Activated CD8-positive, alpha-beta memory T cell treated with anti-CD3 and anti-CD28 coated beads for 1 hour (primary cell): Measurements from ENCODE around the gene DBNDD1.
A peak's percentile ranks its signal among the peaks of the same experiment; 100 is the strongest.

Experiments
- DNase-seq, 2 donors: peaks; one replicate each; pipeline ENCODE4 v3.0.0-alpha.2; 2020; ENCODE audit warnings: low read depth in 1 of 2; ENCODE audit errors: extremely low read depth in 1 of 2

DBNDD1 gene

DNA sequence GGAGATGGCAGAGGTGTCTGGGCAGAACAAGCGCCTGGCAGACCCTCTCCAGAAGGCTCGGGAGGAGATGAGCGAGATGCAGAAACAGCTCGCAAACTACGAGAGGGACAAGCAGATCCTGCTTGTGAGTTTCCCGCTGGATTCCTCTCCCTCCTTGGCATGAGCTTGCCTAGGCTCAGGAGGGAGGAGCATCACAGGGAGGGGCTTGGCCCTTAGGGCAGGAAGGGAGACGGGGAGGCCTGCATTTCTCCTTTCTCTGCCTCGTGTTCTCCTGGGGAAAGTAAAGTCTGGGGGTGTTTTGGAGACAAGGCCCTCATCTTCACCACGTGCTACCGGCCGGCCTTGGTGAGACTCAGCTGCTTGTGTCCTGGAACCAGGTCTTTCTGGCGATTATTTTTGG is 18.0 kb upstream of the DBNDD1 start:
- no peak for DNase-seq

DNA sequence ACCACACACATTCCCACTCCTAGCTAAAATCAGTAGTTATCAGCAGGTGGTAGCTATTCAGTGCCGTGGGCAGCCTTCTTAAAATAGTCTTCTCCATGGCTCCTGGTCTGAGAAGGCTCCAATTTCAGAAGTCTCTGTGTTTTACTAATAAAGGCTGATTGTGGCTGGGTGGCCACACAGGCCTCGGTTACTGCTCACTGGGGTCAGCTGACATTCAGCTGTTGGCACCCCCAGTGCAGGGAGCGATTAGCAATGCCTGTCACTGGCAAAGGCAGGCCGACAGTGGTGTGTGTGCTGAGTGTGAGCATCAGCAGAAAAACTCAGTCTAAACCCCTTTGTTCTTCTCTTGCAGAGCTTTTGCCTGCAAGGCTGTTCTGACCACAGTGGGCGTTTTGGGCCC is 16.6 kb upstream of the DBNDD1 start:
- DNase-seq: no peak

DNA sequence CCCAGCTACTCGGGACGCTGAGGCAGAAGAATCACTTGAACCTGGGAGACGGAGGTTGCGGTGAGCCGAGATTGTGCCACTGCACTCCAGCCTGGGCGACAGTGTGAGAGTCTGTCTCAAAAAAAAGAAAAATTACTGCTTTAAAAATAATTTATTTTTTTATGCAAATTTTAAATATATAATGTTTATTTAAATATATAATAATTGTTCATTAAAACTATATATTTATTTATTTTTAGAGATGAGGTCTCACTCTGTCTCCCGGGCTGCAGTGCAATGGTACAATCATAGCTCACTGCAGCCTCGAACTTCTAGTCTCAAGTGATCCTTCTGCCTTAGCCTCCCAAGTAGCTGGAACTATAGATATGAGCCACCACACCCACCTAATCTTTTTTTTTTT is 15.2 kb upstream of the DBNDD1 start:
- DNase-seq: no peak

DNA sequence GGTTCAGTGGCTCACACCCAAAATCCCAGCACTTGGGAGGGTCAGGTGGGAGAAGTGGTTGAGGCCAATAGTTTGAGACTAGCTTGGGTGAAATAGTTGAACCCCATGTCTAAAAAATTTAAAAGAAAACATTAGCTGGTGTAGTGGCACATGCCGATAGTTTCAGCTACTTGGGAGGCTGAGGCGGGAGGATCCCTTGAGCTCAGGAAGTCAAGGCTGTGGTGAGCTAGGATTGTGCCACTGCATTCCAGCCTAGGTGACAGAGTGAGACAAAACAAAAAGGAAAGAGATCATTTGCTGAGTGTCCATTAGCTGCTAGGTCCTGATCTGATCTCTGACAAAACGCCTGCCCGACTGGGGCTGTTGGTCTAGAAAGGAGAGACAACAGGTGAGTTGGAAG is 14.1 kb upstream of the DBNDD1 start:
- no peak for DNase-seq

DNA sequence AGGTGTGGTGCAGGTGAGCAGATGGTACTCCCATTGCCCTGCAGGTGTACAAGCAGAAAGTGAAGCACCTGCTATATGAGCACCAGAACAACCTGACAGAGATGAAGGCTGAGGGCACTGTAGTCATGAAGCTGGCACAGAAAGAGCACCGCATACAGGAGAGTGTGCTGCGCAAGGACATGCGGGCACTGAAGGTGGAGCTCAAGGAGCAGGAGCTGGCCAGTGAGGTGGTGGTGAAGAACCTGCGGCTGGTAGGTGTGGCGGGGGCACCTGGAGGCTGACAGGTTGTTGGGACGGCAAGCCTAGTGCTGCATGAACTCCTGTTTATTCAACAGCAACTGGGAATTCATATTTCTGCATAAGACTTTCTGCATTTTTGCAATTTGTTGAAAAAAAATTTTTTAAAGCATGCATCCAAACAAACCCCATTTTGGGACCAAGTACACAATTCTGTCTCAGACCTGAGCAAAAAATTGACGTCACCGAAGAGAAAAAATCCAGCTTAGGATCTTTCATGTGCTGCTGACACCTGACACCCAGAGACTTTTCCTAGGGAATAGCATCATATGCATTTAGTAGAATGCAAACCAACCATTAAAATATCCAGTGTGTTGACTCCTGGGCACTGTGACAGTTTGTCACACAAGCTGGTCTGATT is 13.5 kb upstream of the DBNDD1 start:
- DNase-seq: no peak

DNA sequence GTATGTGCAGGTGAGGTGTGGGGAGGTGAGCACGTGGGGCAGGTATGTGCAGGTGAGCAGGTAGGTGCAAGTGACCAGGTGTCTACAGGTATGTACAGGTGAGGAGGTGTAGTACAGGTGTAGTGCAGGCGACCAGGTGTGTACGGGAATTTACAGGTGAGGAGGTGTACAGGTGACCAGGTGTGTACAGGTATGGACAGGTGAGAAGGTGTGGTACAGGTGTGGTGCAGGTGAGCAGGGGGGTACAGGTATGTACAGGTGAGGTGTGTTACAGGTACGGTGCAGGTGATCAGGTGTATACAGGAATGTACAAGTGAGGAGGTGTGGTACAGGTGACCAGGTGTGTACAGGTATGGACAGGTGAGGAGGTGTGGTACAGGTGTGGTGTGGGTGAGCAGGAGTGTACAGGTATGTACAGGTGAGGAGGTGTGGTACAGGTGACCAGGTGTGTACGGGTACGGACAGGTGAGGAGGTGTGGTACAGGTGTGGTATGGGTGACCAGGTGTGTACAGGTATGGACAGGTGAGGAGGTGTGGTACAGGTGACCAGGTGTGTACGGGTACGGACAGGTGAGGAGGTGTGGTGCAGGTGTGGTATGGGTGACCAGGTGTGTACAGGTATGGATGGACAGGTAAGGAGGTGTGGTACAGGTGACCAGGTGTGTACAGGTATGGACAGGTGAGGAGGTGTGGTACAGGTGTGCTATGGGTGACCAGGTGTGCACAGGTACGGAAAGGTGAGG is 12.8 kb upstream of the DBNDD1 start:
- DNase-seq: no peak

DNA sequence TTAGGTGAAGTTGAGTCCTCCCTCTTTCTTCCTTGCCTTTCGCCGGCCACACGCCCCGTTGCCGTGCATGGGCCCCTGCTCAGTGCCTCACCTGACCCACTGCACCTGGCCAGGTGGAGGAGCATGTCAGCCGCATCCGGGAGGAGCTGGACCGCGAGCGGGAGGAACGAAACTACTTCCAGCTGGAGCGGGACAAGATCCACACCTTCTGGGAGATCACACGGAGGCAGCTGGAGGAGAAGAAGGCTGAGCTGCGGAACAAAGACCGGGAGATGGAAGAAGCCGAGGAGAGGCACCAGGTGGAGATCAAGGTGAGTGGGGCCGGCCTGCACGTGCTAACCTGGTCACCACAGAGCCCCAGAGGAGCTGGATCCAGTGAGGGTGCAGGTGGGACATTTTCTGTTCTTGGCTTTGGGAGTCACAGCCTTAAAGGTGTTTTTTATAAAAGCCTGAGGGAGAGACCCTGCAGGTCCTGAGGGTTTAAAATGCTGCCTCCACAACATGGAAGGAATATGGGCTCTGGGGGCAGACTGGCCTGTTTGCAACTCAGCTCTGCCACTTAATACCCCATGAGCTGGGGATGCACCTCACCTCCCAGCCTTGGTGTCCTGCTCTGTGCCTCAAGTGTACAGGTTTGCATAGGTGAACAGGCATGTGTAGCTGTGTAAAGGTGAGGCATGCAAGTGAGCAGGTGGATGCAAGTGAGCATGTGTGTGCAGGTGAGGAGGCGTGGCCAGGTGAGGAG is 12.1 kb upstream of the DBNDD1 start:
- DNase-seq: no peak

DNA sequence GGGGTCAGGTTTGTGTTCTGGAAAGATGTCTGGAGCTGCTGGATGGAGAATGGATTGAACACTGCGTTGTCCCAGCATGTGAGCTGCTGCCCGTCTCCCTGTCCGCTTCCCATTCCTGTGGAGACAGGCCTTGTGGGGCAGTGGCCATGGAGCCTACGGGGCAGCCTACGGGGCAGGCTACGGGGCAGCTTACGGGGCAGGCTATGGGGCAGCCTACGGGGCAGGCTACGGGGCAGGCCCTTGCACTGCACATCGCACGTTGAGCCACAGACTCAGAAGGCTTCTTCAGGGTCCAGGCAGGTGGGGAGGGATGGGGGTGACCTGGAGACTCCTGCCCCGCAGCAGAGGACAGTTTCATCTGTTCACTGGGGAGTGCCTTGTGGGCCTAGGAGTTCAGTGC is 9.7 kb upstream of the DBNDD1 start:
- no peak for DNase-seq

DNA sequence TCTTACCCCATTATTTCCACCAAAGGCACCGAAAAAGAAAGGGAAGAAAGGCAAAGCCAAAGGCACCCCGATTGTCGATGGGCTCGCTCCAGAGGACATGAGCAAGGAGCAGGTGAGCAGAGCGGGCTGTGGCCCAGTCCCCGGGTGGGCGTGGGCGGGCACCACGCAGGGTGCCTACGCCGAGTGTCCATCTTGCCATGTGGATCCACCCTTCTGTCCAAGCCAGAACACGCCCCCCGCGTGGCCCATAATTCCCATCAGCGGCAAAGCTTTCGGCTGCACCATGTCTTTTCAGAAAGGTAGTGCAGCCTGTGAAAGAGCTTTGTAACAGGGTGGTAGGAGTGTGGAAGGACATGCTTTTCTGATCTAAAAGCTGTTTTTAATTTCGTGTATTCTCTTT is 8.4 kb upstream of the DBNDD1 start:
- DNase-seq: no peak

DNA sequence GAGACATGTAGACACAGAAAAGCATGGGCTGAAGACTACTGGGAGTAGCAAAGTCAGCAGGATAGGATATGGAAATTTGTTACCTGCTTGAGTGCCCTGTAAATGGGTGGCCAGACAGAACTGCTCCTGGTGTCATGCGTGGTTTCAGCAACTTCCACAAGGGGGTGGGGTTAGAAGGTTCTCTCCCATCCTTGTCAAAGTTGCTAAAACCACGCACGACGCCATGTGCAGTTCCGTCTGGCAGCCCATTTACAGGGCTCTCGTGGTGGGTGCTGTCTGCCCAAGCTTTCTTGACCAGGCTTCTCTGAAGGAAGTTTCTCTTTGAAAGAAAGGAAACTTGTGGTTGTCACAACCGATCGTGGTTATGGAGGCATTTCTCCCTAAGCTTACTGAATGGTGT is 6.9 kb upstream of the DBNDD1 start:
- no peak for DNase-seq

DNA sequence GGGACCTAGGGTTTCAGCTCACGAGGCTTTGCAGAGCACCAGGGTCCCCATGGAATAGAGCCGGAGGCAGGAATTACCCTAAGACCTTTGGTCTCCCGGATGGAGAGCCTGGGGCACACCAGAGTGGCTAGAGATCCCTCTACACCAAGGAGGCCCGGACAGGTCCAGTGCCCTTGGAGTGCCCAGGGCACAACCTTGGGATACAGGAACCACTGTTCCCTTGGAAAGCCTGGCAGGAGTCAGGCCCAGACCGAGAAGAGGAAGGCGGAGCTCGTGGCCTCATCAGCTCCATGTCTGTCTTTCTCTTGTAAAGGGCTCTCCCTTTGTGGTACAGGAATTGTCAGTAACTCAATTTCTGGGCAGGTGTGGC is 3.8 kb upstream of the DBNDD1 start:
- no peak for DNase-seq

DNA sequence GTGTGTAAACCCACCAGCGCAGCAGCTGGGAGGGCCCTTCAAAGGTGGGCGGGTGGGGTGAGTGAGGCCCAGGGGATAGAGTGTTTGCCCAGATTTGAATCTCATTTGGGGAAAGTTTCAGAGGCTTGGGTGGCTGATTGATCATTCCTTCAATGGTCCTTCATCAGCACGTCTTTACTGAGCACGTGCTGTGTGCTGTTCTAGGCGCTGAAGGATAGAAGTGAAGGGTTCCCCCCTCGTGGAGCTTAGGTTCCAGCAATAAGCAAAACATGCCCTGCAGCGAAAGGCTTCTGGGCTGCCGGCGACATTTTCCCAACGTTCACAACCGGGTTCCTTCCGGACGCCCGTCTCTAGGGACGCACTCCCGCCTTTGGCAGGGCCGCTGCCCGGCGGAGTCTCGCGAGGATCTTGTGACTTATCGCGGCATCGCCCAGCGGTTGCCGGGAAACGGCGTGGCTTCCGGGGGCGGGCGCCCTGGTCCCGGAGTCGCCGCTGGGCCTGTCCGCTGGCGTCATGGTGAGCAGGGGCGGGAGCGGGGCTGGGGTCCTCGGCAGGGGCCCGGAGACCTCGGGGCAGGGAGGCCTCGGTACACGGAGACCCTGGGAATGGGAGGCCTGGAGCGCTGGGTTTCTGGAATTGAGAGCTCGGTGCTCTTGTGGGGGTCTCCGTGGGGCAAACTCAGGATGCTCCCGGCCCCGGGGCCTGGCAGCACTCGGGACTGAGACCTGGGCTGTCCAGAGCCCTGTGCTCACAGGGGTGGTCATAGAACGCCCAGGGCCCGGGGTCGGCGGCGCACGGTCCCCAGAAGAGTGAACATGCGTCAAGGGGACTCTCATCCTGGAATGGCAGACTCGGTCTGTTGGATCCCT is 3.2 kb upstream of the DBNDD1 start:
- DNase-seq: peak in 1 of 2 donors; percentile 66

DNA sequence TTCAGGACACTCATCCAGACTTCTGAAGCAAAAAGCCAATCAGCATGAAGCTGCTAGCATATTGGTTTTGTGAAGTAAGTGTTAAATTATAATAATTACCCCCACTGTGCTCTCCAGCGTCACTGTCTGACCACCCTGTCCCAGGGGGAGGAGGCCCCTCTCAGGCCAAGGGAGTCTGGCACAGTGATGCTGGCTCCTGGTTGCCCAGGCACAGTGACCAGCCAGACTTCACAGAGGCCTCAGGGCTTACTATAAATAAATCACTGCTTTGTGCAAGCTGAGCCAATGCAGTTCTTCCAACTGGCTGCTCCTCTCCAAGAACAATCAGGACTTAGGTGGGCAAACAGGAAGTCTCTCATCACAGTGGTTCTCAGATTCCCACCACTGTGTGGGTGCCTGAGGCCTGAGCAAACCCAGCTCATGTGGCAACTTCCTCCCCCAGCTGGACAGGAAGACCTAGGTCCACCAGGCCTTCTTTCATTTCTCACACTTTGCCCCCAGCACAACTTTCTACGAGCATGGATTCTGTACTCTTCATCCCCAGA is 1.7 kb upstream of the DBNDD1 start:
- DNase-seq: no peak

DNA sequence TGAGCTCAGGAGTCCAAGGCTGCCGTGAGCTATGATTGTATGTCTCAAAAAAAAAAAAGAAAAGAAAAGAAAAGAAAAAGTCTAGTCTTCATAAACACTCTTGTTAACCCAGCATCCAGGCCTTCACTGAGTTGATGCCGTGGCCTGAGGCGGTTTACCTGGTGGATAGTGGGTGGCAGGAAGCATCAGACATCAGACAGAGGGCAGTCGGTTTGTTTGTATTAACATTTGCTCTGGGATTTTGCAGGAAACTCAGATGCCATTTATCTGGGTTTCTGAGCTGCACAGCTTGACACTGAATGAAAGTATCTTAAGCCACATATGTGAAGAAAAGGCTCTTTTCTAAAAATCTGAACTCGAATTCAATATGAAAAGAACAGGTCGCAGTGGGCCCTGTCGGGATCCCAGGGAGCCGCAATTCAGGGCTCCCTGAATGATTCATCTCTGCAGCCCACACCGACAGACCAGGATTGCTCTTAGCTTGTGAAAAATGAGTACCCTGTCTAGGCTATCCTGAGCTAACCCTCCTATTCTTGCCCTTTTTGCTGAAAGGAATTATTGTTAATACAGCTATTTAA is 1.1 kb upstream of the DBNDD1 start:
- DNase-seq: no peak

DNA sequence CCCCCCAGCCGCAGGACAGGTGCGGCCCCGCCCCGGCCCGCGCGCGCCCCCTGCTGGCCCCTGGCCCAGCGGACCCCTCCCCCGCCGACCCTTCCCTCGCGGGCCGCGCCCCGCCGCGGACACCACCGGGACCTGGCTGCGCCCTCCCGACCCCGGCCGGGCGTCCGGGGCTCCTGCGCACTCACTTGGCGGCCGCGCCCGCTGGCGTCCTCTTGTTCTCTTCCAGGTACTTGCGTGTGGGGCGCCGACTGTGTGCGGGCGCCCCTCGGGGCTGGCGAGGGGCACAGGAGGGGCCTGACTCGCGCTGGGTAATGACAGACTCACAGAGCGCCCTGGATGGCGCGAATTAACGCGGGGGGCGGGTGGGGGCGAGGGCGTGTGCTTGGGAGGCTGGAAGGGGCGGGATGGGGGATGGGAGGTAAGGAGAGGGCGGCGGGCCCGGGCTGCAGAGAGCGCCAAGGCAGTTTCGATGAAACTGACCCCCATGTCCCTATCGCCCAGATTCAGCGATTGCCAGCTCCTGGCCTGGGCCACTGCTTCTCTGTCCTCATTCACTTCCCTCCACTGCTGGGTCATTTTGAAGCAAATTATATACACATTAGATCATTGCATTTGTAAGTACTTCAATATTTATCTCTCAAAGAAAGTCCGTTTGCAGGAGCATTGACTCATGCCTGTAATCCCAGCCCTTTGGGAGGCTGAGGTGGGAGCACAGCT is 445 bp upstream of the DBNDD1 start:
- DNase-seq: peak in 1 of 2 donors; percentile 40

DNA sequence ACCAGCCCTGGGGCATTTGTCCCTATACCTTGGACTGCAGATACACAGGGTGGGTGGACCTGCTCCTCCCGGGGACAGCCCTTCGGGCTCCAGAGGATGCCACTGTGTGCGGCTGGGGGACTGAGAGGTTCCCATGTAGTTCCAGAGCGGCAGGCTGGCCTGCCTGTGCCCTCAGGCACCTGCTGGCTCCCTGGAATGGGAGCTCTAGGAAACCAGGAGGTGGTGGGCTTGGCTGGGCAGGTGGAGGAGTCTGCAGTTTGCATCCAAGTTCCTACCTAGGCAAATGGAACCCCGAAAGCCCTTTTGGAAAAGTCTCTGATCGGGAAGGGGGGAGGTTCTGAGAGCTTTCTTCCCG is 982 bp downstream of the DBNDD1 start:
- DNase-seq: no peak

DNA sequence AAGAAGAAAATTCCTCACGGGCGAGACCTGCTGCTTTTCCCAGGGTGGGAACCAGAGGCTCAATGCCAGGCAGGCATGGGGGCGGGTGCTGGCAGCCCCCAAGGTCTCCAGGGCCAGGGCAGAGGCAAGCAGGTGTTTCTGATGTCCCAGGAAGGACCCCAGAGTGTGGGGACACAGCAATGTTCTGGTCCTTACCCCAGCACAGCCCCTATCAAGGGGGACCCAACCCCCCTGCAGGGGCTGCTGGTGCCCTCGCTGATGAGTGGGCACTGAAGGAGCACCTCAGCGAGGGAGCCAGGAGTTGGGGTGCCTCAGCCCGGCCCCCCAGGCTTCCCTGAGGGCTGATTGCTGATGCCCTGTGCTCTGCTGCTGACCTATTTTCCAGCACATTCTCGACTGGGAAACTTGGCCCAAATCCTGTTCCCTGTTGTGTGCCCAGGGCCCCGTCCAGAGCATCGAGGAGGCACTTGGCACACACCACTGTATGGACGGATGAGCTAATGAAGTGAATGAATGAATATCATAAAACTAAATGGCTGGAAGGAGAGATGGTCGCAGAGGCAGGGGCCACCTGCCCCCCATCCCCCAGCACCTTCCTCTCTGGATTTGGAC is 2.8 kb downstream of the DBNDD1 start:
- DNase-seq: no peak

DNA sequence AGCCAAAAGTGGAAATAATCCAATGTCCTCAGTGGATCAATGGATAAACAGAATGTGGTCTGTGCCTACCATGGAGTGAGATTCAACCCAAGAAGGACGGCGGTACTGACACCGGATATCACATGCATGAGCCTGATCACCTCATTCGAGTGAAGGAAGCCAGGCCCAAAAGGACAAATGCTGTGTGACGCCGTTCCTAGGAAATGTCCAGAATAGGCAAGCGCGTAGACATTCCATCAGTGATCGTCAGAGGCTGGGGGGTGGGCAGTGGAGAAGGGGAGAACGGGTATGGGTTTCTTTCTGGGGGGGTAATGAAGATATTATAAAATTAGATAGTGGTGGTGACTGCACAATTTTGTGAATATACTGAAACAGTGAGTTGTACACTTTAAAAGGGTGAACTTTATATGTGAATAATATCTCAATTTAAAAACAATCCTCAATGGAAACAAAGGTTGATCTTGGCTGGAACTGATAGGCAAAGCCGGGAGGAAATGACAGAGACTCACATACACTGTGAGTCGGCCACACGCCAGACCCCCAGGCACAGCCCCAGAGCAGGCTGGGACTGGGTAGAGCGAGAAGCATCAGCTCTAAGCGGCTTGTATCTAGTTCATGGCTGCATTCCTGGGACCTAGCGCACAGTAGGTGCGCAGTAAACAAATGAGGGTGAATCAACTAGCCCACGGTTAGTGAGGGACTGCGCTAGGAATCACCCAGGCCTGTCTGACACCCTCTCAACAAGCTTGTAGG is 3.5 kb downstream of the DBNDD1 start:
- DNase-seq: no peak
